ENCODE results near the gene HLA-DQA2. TPM values are rescaled to one million over a fixed set of nuclear protein-coding genes. Genes with fewer than 3 reads are reported as not detected.

HLA-DQA2 gene
- total RNA-seq, 4 donors from 2014 or later: 0.65 to 4.6 (median 1.7) TPM; not detected in 1

- TF ChIP-seq CTCF (IDR thresholded peaks at IDR 0.05; ENCODE audit: low read depth): no peak
Observed at GRCh38 chr6:32779036-32779435, 37.8 kb downstream of the HLA-DQA2 start.

- TF ChIP-seq CTCF (IDR thresholded peaks at IDR 0.05; ENCODE audit: low read depth): no peak
Observed at GRCh38 chr6:32785781-32786533, 44.8 kb downstream of the HLA-DQA2 start.

DNA sequence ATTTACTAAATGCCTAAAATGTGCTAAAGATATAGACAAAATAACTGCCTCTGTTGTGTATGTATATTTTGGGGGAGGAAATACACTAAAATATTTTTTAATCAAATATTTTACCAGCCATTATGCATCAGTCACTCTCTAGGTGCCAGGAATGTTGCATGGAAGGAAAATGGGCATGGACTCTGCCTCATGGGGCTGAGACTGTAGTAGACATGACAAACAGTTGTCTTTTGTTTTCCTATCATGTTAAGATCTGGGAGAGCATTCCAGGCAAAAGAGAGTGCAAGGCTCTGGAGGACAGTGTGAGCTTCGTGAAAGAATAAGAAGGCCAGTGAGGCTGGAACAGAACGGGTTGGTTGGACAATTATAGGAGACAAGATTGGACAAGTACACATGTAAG, 49.1 kb downstream of the HLA-DQA2 start:
- no peak for TF ChIP-seq CTCF (IDR thresholded peaks at IDR 0.05; ENCODE audit: low read depth)

GRCh38 chr6:32792901-32793435, 51.8 kb downstream of the HLA-DQA2 start:
- TF ChIP-seq CTCF (IDR thresholded peaks at IDR 0.05; ENCODE audit: low read depth): no peak

DNA sequence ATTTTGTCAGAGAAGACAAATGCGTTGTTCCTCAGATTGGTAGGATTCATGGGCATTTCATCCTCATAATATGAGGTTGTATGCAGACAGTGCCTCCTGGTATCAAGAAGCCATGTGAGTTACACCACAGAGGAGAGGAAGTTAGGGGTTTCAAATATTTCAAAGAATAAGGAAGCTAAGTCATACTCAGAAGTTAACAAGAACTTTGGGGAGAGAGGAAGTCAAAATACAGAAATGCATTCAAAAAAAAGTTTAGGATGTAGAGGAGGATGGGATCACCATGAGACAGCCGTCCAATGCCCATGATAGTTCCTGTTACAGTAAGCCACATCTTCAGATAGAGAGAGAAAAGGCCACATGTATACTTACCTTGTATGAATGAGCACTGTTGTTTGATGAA, 53.3 kb downstream of the HLA-DQA2 start:
- no peak for TF ChIP-seq CTCF (IDR thresholded peaks at IDR 0.05; ENCODE audit: low read depth)

Small RNA genes within 50 kb of the gene (small RNA-seq; reads per million reads assigned to genes)
- gene MIR3135B: not detected

Other genes starting within 250 kb of the HLA-DQA2 start
- gene HLA-DRB5, start 211.1 kb upstream of the HLA-DQA2 start, total RNA-seq: 10 to 100 TPM in 1 of 4 donors, 1 to 10 TPM in 1, under 1 TPM in 1, not detected in 1; 0.66 to 63.3 (median 9.9) TPM
- 100 to 1,000 TPM in 1 of 4 donors, 10 to 100 TPM in 3; 51.1 to 143 (median 85.6) TPM for gene HLA-DRB1, start 151.5 kb upstream of the HLA-DQA2 start, total RNA-seq
- gene HLA-DQA1, start 104.0 kb upstream of the HLA-DQA2 start, total RNA-seq: 10 to 100 TPM in 2 of 4 donors, 1 to 10 TPM in 2; 6.6 to 18.5 (median 11.4) TPM
- gene HLA-DQB1, start 74.7 kb upstream of the HLA-DQA2 start, total RNA-seq: 10 to 100 TPM in 2 of 4 donors, 1 to 10 TPM in 2; 2.8 to 15.8 (median 7.5) TPM
- 1 to 10 TPM in 3 of 4 donors, not detected in 1; 1.1 to 4.3 (median 3.4) TPM for gene HLA-DQB2, start 22.1 kb downstream of the HLA-DQA2 start, total RNA-seq
- gene HLA-DOB, start 75.6 kb downstream of the HLA-DQA2 start, total RNA-seq: under 1 TPM in 1 of 4 donors, not detected in 3; 0.34 TPM
- gene TAP2, start 97.3 kb downstream of the HLA-DQA2 start, total RNA-seq: 10 to 100 TPM in 1 of 4 donors, 1 to 10 TPM in 3; 8.4 to 35.8 (median 9.6) TPM
- 10 to 100 TPM; 20.5 to 61.4 (median 49.0) TPM for gene PSMB8, start 102.7 kb downstream of the HLA-DQA2 start, total RNA-seq
- gene TAP1, start 112.3 kb downstream of the HLA-DQA2 start, total RNA-seq: 10 to 100 TPM; 18.3 to 76.9 (median 32.4) TPM
- 10 to 100 TPM; 21.6 to 49.9 (median 30.7) TPM for gene PSMB9, start 112.8 kb downstream of the HLA-DQA2 start, total RNA-seq
- 100 to 1,000 TPM in 1 of 4 donors, 10 to 100 TPM in 3; 27.7 to 199 (median 36.4) TPM for gene HLA-DMB, start 199.6 kb downstream of the HLA-DQA2 start, total RNA-seq
- gene HLA-DMA, start 211.7 kb downstream of the HLA-DQA2 start, total RNA-seq: 100 to 1,000 TPM in 1 of 4 donors, 10 to 100 TPM in 3; 44.7 to 124 (median 69.7) TPM
- 100 to 1,000 TPM in 2 of 4 donors, 10 to 100 TPM in 2; 83.0 to 154 (median 96.1) TPM for gene BRD2, start 227.2 kb downstream of the HLA-DQA2 start, total RNA-seq